T-helper 1 cell treated with Interleukin-12 subunit alpha and Interleukin-12 subunit beta and Interleukin-4 antibody, amounts not matched to agents 30 μg/mL and 1 μg/mL, for 36 hours (primary cell): ENCODE data around the gene RFESD.

Experiments
- H3K27ac Mint-ChIP-seq: one replicate; pipeline ENCODE4 v1.8.0; 2021; ENCODE audit warnings: mild to moderate bottlenecking, mixed read lengths
- H3K27me3 Mint-ChIP-seq: one replicate; pipeline ENCODE4 v1.8.0; 2021; ENCODE audit warnings: low read depth, mixed read lengths
- H3K36me3 Mint-ChIP-seq: one replicate; pipeline ENCODE4 v1.8.0; 2021; ENCODE audit warnings: low read depth, mixed read lengths
- H3K4me1 Mint-ChIP-seq: one replicate; pipeline ENCODE4 v1.8.0; 2021; ENCODE audit warnings: low read depth, mixed read lengths
- H3K4me3 Mint-ChIP-seq: one replicate; pipeline ENCODE4 v1.8.0; 2021; ENCODE audit warnings: mild to moderate bottlenecking, moderate library complexity, mixed read lengths
- H3K9me3 Mint-ChIP-seq: one replicate; pipeline ENCODE4 v1.8.0; 2021; ENCODE audit warnings: mixed read lengths

Gene RFESD

DNA sequence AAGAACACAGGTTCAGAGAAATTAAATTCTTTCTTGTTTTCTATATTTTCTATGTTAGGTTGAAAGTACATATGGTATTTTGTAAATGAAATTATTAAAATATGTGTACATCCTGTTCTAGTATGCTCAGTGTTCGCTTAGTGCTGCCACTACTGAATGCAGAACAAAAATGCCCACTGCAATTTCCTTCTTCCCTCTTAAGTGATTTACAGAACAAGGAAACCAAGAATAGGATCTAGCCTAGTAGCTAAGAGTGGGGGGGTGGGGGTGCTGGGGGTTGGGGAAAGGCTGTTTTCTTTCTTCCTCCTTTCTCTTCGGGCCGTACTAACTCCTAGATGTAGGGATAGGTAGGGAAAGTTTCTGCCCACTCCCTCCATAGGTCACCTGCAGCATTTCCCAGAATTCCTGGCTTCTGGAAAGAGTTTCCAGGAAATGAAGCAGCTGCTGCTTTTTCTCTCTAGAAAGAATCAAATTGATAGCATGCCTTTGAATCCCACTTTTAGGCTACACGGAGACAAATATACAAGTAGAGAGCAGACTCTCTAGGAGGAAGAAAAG is 20.6 kb downstream of the RFESD start:
- no peak overlapping the region for H3K27ac Mint-ChIP-seq
- H3K27me3 Mint-ChIP-seq: peaks cover 9% of the 10 kb centered on the region
- H3K36me3 Mint-ChIP-seq: no peaks in the 10 kb centered on the region

DNA sequence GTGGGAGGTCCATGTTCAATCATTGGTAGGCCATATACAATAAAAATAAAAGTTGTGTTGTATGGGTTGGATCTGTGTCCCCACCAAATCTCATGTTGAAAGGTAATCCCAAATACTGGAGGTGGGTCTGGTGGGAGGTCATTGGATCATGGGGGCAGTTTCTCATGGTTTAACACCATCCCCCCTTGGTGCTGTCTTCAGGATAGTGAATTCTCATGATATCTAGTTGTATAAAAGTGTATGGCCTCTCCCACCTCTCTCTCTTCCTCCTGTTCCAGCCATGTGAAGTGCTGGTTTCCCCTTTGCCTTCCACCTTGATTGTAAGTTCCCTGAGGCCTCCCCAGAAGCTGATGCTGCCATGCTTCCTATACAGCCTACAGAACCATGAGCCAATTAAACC is 21.1 kb downstream of the RFESD start:
- H3K27ac Mint-ChIP-seq: no peak overlapping the region
- no peak overlapping the region for H3K4me3 Mint-ChIP-seq

More for the DNA sequence above, 20.6 kb downstream of the RFESD start:
- H3K4me1 Mint-ChIP-seq: no peaks in the 10 kb centered on the region
- no peak overlapping the region for H3K4me3 Mint-ChIP-seq
- H3K9me3 Mint-ChIP-seq: no peaks in the 10 kb centered on the region

DNA sequence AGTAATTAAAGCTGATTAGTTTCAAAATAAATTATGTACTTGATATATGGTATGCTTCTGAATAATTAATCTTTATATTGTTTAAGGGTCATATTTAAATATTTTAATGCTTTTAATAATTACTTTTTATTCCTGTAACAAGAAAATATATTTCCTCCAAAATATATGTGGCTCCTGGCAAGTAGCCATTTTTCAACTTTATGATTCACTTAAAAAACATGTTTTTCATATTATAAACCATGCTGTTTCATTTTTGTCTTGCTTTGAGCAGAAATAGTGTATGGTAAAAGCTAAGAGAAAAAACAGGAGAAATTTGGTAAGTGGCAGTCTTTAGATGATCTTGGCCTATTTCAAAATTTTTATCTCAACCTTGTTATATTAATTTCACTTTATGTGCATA is 21.6 kb downstream of the RFESD start:
- Mint-ChIP-seq H3K36me3 (no peaks in the 10 kb centered on the region), H3K4me3 (no peak overlapping the region), H3K27ac (no peak overlapping the region), H3K9me3 (no peaks in the 10 kb centered on the region), H3K27me3 (peaks cover 4% of the 10 kb centered on the region), H3K4me1 (no peaks in the 10 kb centered on the region)

More for the DNA sequence above, 21.1 kb downstream of the RFESD start:
- Mint-ChIP-seq H3K27me3 (peaks cover 4% of the 10 kb centered on the region), H3K4me1 (no peaks in the 10 kb centered on the region), H3K9me3 (no peaks in the 10 kb centered on the region), H3K36me3 (no peaks in the 10 kb centered on the region)

DNA sequence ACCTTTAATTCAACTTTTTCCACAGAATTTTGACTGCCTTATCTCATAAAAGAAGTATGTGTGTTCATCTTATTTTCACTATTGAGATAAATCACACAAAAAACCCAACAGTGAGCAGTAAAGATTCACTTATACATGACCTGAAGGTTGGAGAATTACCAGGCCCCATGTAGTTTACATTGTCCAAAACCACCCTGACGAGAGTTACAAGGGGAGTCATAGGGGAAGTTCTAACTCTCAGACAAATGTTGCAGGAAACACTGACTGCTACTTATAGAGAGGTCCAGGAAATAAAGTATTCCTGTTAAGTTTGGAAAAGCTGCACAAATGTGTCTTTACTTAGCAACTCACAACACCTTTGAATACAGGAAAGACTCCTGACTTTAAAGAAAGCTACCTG is 22.2 kb downstream of the RFESD start:
- H3K4me1 Mint-ChIP-seq: no peaks in the 10 kb centered on the region
- no peaks in the 10 kb centered on the region for H3K36me3 Mint-ChIP-seq
- H3K9me3 Mint-ChIP-seq: no peaks in the 10 kb centered on the region
- H3K27ac Mint-ChIP-seq: no peak overlapping the region
- peaks cover 4% of the 10 kb centered on the region for H3K27me3 Mint-ChIP-seq
- H3K4me3 Mint-ChIP-seq: no peak overlapping the region

DNA sequence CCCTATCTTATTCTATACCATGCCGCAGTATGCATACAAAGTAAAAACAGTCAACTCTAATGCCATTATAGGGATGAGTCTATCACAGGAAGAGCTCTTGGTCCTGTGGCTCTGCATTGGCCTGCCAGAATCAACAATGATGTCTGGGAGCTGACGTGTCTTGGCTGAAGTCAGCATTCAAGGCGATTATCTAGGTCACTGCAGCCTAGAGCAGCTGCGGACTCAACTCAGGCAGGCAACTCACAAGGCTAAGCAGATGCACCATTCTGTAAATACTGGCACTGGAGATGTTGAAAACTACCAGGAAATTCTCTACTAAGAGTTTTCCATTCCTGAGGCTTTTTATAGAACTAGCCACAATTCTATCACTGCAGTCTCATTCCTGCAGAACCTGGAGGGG is 23.0 kb downstream of the RFESD start:
- Mint-ChIP-seq H3K27ac (no peak overlapping the region), H3K4me1 (no peaks in the 10 kb centered on the region), H3K9me3 (no peaks in the 10 kb centered on the region), H3K36me3 (no peaks in the 10 kb centered on the region), H3K4me3 (no peak overlapping the region), H3K27me3 (peaks cover 4% of the 10 kb centered on the region)

DNA sequence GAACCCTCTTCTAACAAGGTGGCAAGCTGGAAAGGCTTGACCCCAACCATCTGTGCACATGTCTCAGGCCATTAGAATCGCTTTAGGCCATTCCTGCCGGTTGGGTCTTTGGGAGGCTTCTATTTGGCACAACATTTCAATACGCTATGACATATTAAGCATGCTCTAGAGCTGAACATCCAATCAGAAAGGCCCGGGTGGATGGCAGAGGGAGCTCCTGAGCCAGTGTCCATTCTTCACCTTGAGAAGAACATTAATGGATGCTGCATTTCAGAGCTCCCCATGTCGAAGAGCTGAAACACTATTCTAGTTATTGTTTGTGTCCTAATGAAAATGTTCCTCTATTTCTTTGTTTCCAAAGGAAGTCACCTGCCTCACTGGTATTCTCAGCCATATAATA is 23.4 kb downstream of the RFESD start:
- Mint-ChIP-seq H3K27me3 (peaks cover 4% of the 10 kb centered on the region), H3K36me3 (no peaks in the 10 kb centered on the region), H3K4me3 (no peak overlapping the region), H3K4me1 (no peaks in the 10 kb centered on the region), H3K9me3 (no peaks in the 10 kb centered on the region), H3K27ac (no peak overlapping the region)

DNA sequence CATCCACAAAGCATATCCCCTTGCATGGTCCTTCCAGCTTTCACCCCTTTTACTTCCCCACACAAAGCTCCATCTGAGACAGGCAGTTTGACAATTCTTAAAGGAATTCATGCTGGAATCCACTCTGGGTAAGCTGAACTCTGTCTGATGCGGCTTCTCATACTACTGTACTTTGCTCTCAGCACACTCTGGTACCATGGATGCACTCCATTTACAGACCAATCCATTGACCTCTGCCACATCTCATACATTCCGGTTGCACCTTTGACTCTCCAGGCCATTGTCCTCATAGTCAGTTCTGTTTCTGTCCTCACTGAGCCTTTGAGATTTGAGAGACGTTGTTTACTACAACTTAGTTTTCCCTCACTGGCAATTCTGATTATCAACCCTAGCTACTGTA is 24.0 kb downstream of the RFESD start:
- Mint-ChIP-seq H3K4me1 (no peaks in the 10 kb centered on the region), H3K36me3 (no peaks in the 10 kb centered on the region), H3K27ac (no peak overlapping the region), H3K4me3 (no peak overlapping the region), H3K27me3 (peaks cover 3% of the 10 kb centered on the region), H3K9me3 (no peaks in the 10 kb centered on the region)

DNA sequence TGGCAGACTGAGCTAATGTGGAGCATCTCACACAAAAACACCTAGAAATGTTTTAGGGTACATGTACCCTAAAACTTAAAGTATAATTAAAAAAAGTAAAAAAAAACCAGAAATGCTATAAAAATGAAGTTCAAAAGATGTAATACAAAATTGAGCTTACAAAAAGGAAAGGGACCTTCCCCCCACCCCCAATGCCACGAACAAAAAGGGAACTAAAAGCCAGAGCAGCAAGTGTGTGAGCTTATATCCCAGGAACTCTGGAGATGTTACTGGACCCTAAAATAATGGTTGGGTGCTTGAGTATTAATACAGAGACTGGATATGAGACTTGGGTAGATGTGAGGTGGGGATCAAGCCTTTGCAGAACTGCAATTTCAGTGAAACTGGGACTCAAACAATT is 25.2 kb downstream of the RFESD start:
- H3K27ac Mint-ChIP-seq: no peak overlapping the region

DNA sequence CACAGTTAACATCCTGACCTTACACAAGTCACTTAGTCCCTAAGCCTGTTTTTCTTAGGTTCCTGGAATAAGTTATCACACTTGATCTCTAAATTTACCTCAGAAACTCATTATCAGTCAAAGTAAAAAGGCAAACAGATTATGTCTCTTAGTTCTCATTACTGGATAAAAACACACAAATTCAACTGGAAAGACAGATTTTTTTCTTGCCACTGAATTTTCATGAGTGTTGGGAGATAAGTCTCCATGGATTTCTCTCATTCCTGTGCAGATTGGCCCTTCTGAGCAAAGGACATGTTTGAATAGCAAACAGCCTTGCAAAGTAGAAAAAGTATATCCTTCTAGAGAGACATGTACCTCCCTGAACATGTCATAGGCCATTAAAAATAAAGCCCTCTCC is 26.1 kb downstream of the RFESD start:
- Mint-ChIP-seq H3K4me1 (no peaks in the 10 kb centered on the region), H3K4me3 (no peak overlapping the region), H3K36me3 (no peaks in the 10 kb centered on the region), H3K9me3 (no peaks in the 10 kb centered on the region), H3K27me3 (peaks cover 14% of the 10 kb centered on the region), H3K27ac (no peak overlapping the region)

More for the DNA sequence above, 25.2 kb downstream of the RFESD start:
- H3K4me1 Mint-ChIP-seq: no peaks in the 10 kb centered on the region
- peaks cover 8% of the 10 kb centered on the region for H3K27me3 Mint-ChIP-seq
- H3K36me3 Mint-ChIP-seq: no peaks in the 10 kb centered on the region
- no peak overlapping the region for H3K4me3 Mint-ChIP-seq
- H3K9me3 Mint-ChIP-seq: no peaks in the 10 kb centered on the region

DNA sequence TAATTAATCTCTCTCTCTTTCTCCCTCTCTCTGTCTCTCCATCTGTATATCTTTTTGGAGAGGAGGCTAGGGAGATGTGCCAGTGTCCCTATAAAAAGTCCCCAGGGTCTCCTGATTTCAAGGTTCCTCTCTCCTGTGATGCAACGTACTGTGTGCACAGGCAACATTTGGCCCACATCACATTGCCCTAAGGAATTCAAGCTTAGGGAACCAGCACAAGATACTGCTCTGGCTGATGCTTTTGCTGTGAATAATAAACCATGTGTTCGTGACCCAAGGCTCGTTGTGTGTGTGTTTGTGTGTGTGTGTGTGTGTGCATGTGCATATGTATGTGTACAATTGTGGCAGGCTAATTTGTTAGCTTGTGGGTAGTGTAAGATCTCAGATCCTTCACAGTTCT is 26.5 kb downstream of the RFESD start:
- no peak overlapping the region for H3K27ac Mint-ChIP-seq
- no peak overlapping the region for H3K4me3 Mint-ChIP-seq
- H3K9me3 Mint-ChIP-seq: no peaks in the 10 kb centered on the region
- H3K36me3 Mint-ChIP-seq: no peaks in the 10 kb centered on the region
- no peaks in the 10 kb centered on the region for H3K4me1 Mint-ChIP-seq
- peaks cover 14% of the 10 kb centered on the region for H3K27me3 Mint-ChIP-seq

DNA sequence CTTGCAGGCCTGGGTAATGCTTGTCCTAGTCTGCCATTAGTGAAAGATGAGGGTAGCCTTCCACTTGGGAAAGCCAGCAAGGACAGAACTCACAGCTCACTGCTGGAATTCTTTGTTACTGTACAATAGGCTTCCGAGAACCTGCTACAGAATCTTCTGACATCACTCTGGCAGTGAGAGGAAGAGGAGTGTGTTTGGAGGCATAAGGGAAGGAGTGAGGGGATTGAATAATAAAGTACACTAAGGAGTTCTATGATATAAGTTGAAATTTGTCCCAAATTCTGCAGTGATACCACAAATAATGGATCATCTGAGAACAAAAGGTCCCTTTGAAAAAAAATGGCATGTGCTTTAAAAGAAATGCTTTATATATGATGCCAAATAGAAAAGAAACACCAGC is 36.3 kb downstream of the RFESD start, which contains the start of gene SPATA9:
Gene SPATA9 (minus strand): TSS at position 101 of the 400 bp plus-strand sequence. CDS start 137 bp downstream, outside the sequence.
- no peaks in the 10 kb centered on the region for H3K36me3 Mint-ChIP-seq

DNA sequence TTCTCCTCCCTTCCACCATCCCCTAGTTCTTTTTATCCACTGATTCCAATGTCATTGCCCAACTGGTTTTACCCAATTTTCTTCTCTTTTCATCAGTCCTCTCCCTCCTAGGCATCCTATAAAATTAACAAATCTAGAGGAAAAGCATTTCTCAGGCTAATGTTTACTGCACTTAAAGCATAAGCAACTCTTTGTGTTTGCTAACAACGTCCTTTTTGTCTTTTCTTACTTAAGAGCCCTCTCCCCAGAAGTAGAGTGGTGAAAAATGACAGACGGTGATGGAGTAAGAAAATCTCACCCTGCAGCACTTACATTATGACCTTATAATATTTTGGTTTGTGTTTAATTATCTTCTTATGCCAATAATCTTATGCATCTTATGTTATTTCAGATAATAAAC is 37.8 kb downstream of the RFESD start:
- Mint-ChIP-seq H3K4me1 (no peaks in the 10 kb centered on the region), H3K36me3 (no peaks in the 10 kb centered on the region), H3K27me3 (peaks cover 43% of the 10 kb centered on the region), H3K27ac (no peak overlapping the region), H3K4me3 (no peak overlapping the region), H3K9me3 (no peaks in the 10 kb centered on the region)

More for the DNA sequence above, 36.3 kb downstream of the RFESD start, which contains the start of gene SPATA9:
- Mint-ChIP-seq H3K27ac (no peak within 1 kb of the TSS), H3K27me3 (peaks cover 36% of the 10 kb centered on the region), H3K4me3 (no peak within 1 kb of the TSS), H3K4me1 (no peaks in the 10 kb centered on the region), H3K9me3 (no peaks in the 10 kb centered on the region)

DNA sequence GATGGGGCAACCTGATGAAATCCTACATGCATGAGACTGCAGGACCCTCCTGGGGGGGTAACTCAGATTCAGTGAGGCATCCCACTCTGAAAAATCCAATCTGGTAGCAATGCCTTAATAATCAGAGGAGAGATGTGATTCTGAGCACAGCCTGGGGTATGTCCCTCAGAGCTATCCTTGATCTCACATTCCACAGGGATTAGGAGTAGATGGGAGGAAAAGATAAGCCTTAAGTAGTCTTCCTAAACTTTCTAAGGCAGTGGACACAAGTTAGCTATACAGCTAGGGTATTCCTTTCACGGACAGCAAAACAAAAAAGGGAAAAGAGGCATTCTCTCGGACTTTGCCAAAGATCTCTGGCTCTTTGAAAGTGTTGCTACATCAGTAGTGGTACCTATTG is 40.1 kb downstream of the RFESD start:
- H3K4me1 Mint-ChIP-seq: no peaks in the 10 kb centered on the region
- H3K36me3 Mint-ChIP-seq: no peaks in the 10 kb centered on the region
- H3K27ac Mint-ChIP-seq: no peak overlapping the region
- no peak overlapping the region for H3K4me3 Mint-ChIP-seq
- peaks cover 48% of the 10 kb centered on the region for H3K27me3 Mint-ChIP-seq
- peaks cover 8% of the 10 kb centered on the region for H3K9me3 Mint-ChIP-seq

DNA sequence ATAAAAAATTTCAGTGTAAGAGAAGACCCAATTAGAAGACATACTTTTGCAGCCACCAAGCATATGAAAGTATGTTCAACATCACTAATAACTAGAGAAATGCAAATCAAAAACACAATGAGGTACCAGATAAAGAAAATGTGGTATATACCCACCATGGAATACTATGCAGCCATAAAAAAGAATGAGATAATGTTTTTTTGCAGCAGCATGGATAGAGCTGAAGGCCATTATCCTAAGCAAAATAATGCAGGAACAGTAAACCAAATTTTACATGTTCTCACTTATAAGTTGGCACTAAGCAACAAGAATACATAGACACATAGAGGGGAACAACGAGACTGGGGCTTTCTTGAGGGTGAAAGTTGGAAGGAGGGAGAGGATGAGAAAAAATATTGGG is 43.1 kb downstream of the RFESD start:
- Mint-ChIP-seq H3K4me3 (no peak overlapping the region), H3K36me3 (no peaks in the 10 kb centered on the region), H3K27ac (no peak overlapping the region), H3K4me1 (no peaks in the 10 kb centered on the region), H3K27me3 (peaks cover 37% of the 10 kb centered on the region), H3K9me3 (peaks cover 8% of the 10 kb centered on the region)

DNA sequence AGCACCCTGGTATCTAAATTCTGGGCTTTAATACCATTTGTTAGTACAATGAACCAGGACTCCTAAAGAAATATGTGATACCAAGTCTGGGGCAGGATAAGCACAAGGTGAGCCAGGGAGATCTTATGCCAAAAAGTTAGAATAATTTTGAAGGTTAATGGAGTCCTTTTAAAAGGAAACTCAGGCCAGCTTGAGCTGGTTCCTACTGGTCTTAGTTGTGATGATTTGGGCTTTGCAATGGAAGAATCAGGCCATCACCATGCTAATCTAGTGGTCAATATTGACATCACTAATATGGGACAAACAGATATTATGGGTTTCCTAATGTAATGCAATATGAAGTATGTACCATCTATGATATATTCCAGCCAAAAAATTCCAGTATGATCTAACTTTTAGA is 43.8 kb downstream of the RFESD start:
- no peaks in the 10 kb centered on the region for H3K36me3 Mint-ChIP-seq
- peaks cover 34% of the 10 kb centered on the region for H3K27me3 Mint-ChIP-seq
- no peak overlapping the region for H3K27ac Mint-ChIP-seq
- peaks cover 8% of the 10 kb centered on the region for H3K9me3 Mint-ChIP-seq
- H3K4me1 Mint-ChIP-seq: no peaks in the 10 kb centered on the region
- no peak overlapping the region for H3K4me3 Mint-ChIP-seq
